Measurements from ENCODE around the gene CLEC16A.

DNA sequence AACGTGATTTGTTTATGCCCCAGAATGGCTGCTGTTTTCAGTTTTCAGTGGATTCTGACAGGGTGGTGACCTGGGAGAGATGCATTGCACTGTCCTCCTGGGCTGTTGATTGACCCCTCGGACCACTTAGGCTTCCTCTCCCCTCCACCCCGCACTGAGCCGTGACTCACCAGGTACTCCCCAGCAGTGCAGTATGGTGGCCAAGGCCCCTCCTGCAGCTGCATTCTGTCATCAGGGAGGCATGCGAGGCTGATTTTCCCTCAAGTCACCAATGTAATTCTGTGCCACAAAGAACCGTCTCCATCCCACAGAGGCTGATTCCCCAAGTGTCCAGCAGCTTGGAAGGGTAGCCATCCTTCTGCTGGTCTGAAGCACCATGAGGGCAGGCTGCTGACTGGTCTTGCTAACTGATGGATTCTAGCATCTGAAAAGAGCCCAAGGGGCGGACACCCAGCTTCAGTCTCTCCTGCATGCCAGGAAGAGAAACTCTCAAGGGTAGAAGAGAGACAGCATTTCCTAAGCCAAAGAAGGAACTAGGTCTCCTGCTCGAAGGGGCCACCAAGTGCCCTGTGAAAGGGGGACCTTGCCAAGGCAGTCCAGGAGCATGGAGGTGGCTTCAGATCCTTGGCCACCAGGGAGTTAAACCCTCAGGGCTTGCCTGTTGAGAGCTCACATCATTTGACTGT, 163.6 kb downstream of the CLEC16A start:
- no peak for TF ChIP-seq CTCF (IDR thresholded peaks at IDR 0.05)
- no peak for TF ChIP-seq EP300 (IDR thresholded peaks at IDR 0.05)
- TF ChIP-seq POLR2AphosphoS5 (IDR thresholded peaks at IDR 0.05), result peak; percentile 58

Measured in gastroesophageal sphincter (tissue), 3 donors.